A673 (cell line): ENCODE results near the gene ANXA10.

Source experiments
- CTCF ChIP-seq: fragments of 300-800, 200-600 bp; sonication (generic); conservative IDR thresholded peaks from 2 replicates; pipeline ENCODE4 v1.5.1; 2017; ENCODE audit warnings: low read depth, mild to moderate bottlenecking, antibody characterized with exemption, low read length, moderate library complexity, mixed read lengths
- EZH2 ChIP-seq: fragments of 200-600 bp; sonication (generic); IDR thresholded peaks from 2 replicates; pipeline ENCODE4 v1.6.1; 2017; ENCODE audit warnings: borderline replicate concordance, low read depth, mild to moderate bottlenecking, mixed read lengths, antibody characterized with exemption, low read length; ENCODE audit not compliant: poor library complexity, severe bottlenecking

GRCh38 chr4:168120811-168121210, 28.5 kb downstream of the ANXA10 start:
- TF ChIP-seq CTCF: no peak
- TF ChIP-seq EZH2: no peak
